ENCODE data around the gene PLCG2. TPM values are rescaled to one million over a fixed set of nuclear protein-coding genes. Genes with fewer than 3 reads are reported as not detected.

The PLCG2 gene
- polyA plus RNA-seq, 1 donor from 2014 or later: not detected

- Histone ChIP-seq H3K4me2 (ENCODE audit: low read length) (no peak overlapping the region), H3K9me2 (ENCODE audit: insufficient read depth, low read length) (no peaks in the 10 kb centered on the region), H2AFZ (ENCODE audit: low read depth, low read length) (no peak overlapping the region), H3K79me2 (replicated peaks; ENCODE audit: insufficient read depth, low read length) (no peaks in the 10 kb centered on the region), H3K27me3 (ENCODE audit: insufficient read depth, low read depth, low read length) (no peaks in the 10 kb centered on the region), H3K9ac (ENCODE audit: low read length) (no peak overlapping the region), H4K20me1 (ENCODE audit: insufficient read depth) (no peaks in the 10 kb centered on the region), H3K4me3 (ENCODE audit: low read length) (no peak overlapping the region), H3F3A (ENCODE audit: insufficient read depth, low read length, poor library complexity, severe bottlenecking) (no peaks in the 10 kb centered on the region), H3K36me3 (ENCODE audit: insufficient read depth, low read length) (no peaks in the 10 kb centered on the region), H3K27ac (ENCODE audit: low read length) (no peak overlapping the region), H3K9me3 (ENCODE audit: low read length) (no peaks in the 10 kb centered on the region)
- TF ChIP-seq POLR2AphosphoS5 (IDR thresholded peaks at IDR 0.05): no peak
- no peak for TF ChIP-seq REST (IDR thresholded peaks at IDR 0.05; ENCODE audit: borderline replicate concordance)
- TF ChIP-seq CTCF (IDR thresholded peaks at IDR 0.05; ENCODE audit: poor library complexity, severe bottlenecking): no peak
- no peak for TF ChIP-seq TAF1 (IDR thresholded peaks at IDR 0.05; ENCODE audit: low read depth)
- TF ChIP-seq SMC3 (conservative IDR thresholded peaks at IDR 0.05; ENCODE audit: poor library complexity): no peak
- TF ChIP-seq RAD21 (conservative IDR thresholded peaks at IDR 0.05): no peak
- TF ChIP-seq EZH2 (IDR thresholded peaks at IDR 0.05; ENCODE audit: borderline replicate concordance, insufficient read depth, low read length, poor library complexity, severe bottlenecking): no peak
Observed at GRCh38 chr16:81882559-81882958, 103.5 kb downstream of the PLCG2 start.

- Histone ChIP-seq H3K79me2 (replicated peaks; ENCODE audit: insufficient read depth, low read length) (no peaks in the 10 kb centered on the region), H3K4me2 (ENCODE audit: low read length) (no peak overlapping the region), H4K20me1 (ENCODE audit: insufficient read depth) (no peaks in the 10 kb centered on the region), H2AFZ (ENCODE audit: low read depth, low read length) (no peak overlapping the region), H3K4me3 (ENCODE audit: low read length) (no peak overlapping the region), H3K9ac (ENCODE audit: low read length) (no peak overlapping the region), H3K36me3 (ENCODE audit: insufficient read depth, low read length) (no peaks in the 10 kb centered on the region), H3K27ac (ENCODE audit: low read length) (no peak overlapping the region), H3K9me2 (ENCODE audit: insufficient read depth, low read length) (no peaks in the 10 kb centered on the region), H3K9me3 (ENCODE audit: low read length) (no peaks in the 10 kb centered on the region), H3K27me3 (ENCODE audit: insufficient read depth, low read depth, low read length) (no peaks in the 10 kb centered on the region), H3F3A (ENCODE audit: insufficient read depth, low read length, poor library complexity, severe bottlenecking) (no peaks in the 10 kb centered on the region)
- TF ChIP-seq MXI1 (conservative IDR thresholded peaks at IDR 0.05; ENCODE audit: poor library complexity, severe bottlenecking): no peak
- no peak for TF ChIP-seq CTCF (IDR thresholded peaks at IDR 0.05; ENCODE audit: poor library complexity, severe bottlenecking)
- no peak for TF ChIP-seq RAD21 (conservative IDR thresholded peaks at IDR 0.05)
- no peak for TF ChIP-seq TAF1 (IDR thresholded peaks at IDR 0.05; ENCODE audit: low read depth)
- no peak for TF ChIP-seq EZH2 (IDR thresholded peaks at IDR 0.05; ENCODE audit: borderline replicate concordance, insufficient read depth, low read length, poor library complexity, severe bottlenecking)
- TF ChIP-seq POLR2AphosphoS5 (IDR thresholded peaks at IDR 0.05): no peak
Observed at GRCh38 chr16:81883235-81883634, 104.1 kb downstream of the PLCG2 start.
